Tibial nerve (tissue), 3 donors: ENCODE data around the gene VTI1A.

Experiments used
- POLR2A ChIP-seq, 2 donors: fragments of 450-650 bp; IDR thresholded peaks; one replicate each; pipeline ENCODE4 v1.6.1; 2017; ENCODE audit warnings: antibody characterized with exemption in 2 of 2, mild to moderate bottlenecking in 2 of 2, moderate library complexity in 2 of 2
- TF ChIP-seq, protein P1 (sequence below), 5 experiments: fragments of 200-600 bp in 3 of 5; fragments of 450-650 bp in 2 of 5; sonication (generic) in 3 of 5; IDR thresholded peaks; one replicate each; pipeline ENCODE4 v1.5.1; 2016 to 2019; ENCODE audit warnings: antibody characterized with exemption in 5 of 5, mild to moderate bottlenecking in 3 of 5, moderate library complexity in 2 of 5

DNA sequence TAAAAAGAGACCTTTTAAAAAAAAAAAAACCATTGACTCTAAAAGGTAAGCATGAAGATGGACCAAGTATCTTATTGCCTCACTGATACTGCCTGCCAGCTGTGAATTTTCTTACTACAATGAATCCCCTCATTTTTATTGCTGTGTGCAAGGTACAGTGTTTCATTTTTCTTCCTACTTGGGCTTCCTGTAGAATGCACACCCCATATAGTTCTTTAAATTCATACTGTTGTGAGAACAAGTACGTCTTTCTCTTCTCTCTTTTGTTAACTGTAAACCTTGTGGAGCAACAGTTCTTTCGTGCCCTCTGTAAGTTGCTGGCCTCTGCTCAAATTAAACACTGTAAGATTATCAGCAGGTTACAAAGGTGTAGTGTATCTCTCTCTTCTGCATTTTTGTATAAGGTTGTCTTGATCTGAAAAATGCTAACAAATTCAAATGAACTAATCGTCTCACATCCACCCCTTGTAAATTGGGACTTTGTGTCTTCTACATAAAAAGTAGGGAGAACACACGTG lies 105.6 kb downstream of the VTI1A start:
- TF ChIP-seq, protein P1, sequence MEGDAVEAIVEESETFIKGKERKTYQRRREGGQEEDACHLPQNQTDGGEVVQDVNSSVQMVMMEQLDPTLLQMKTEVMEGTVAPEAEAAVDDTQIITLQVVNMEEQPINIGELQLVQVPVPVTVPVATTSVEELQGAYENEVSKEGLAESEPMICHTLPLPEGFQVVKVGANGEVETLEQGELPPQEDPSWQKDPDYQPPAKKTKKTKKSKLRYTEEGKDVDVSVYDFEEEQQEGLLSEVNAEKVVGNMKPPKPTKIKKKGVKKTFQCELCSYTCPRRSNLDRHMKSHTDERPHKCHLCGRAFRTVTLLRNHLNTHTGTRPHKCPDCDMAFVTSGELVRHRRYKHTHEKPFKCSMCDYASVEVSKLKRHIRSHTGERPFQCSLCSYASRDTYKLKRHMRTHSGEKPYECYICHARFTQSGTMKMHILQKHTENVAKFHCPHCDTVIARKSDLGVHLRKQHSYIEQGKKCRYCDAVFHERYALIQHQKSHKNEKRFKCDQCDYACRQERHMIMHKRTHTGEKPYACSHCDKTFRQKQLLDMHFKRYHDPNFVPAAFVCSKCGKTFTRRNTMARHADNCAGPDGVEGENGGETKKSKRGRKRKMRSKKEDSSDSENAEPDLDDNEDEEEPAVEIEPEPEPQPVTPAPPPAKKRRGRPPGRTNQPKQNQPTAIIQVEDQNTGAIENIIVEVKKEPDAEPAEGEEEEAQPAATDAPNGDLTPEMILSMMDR (IDR thresholded peaks at IDR 0.05) = no peak
- no peak for TF ChIP-seq POLR2A (IDR thresholded peaks at IDR 0.05)
